Measurements from ENCODE around the gene ALAS2.
A peak's percentile ranks its signal among the peaks of the same experiment; 100 is the strongest.

The ALAS2 gene

GRCh38 chrX:55007656-55008055 is 23.1 kb downstream of the ALAS2 start:
- no peak for DNase-seq (ENCODE audit: low read depth, low spot score)
- ChIA-PET CTCF (interaction anchor here (1.0 to 1.1 kb wide), 2 partner anchors 9 to 49 kb away, joined by 3 read pairs; no protein-coding TSS in a partner anchor), POLR2A (no interaction called here)
- TF ChIP-seq, protein P1, sequence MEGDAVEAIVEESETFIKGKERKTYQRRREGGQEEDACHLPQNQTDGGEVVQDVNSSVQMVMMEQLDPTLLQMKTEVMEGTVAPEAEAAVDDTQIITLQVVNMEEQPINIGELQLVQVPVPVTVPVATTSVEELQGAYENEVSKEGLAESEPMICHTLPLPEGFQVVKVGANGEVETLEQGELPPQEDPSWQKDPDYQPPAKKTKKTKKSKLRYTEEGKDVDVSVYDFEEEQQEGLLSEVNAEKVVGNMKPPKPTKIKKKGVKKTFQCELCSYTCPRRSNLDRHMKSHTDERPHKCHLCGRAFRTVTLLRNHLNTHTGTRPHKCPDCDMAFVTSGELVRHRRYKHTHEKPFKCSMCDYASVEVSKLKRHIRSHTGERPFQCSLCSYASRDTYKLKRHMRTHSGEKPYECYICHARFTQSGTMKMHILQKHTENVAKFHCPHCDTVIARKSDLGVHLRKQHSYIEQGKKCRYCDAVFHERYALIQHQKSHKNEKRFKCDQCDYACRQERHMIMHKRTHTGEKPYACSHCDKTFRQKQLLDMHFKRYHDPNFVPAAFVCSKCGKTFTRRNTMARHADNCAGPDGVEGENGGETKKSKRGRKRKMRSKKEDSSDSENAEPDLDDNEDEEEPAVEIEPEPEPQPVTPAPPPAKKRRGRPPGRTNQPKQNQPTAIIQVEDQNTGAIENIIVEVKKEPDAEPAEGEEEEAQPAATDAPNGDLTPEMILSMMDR (IDR thresholded peaks at IDR 0.05; ENCODE audit: insufficient read depth, low read length, missing control alignments), result no peak
- no peak overlapping the region for H3K4me3 ChIP-seq (ENCODE audit: low read depth, low read length)

DNA sequence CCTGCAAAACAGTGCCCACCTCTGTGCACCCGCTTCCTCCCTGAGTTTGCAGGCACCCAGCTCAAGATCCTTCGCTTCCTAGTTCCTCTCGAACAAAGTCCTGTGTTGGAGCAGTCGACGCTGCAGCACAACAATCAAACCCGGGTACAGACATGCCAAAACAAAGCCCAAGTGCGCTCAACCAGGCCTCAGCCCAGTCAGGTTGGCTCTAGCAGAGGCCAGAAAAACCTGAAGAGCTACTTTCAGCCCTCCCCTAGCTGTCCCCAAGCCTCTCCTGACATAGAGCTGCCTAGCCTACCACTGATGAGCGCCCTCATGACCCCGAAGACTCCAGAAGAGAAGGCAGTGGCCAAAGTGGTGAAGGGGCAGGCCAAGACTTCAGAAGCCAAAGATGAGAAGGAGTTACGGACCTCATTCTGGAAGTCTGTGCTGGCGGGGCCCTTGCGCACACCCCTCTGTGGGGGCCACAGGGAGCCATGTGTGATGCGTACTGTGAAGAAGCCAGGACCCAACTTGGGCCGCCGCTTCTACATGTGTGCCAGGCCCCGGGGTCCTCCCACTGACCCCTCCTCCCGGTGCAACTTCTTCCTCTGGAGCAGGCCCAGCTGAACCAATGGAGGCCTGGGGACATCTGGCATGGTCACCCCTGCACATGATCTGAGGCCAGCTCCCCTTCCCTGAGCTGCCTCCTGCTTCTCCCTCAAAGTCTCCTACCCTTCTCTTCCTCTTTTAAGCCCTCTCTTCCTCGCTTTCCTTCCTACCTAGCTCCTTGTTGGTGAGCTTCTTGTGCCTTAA is 23.8 kb downstream of the ALAS2 start:
- H3K4me3 ChIP-seq (ENCODE audit: low read depth, low read length), result no peak overlapping the region
- ChIA-PET POLR2A (no interaction called here), CTCF (interaction anchor here (1.1 kb wide), 1 partner anchor 9 kb away, joined by 3 read pairs; no protein-coding TSS in a partner anchor)
- no peak for DNase-seq (ENCODE audit: low read depth, low spot score)
- TF ChIP-seq, protein P1 (IDR thresholded peaks at IDR 0.05; ENCODE audit: insufficient read depth, low read length, missing control alignments), result no peak

- CTCF ChIA-PET, result no interaction called here
- POLR2A ChIA-PET, result no interaction called here
- no peak for DNase-seq (ENCODE audit: low read depth, low spot score)
- no peak overlapping the region for H3K4me3 ChIP-seq (ENCODE audit: low read depth, low read length)
- TF ChIP-seq, protein P1 (IDR thresholded peaks at IDR 0.05; ENCODE audit: insufficient read depth, low read length, missing control alignments), result no peak
Measured at GRCh38 chrX:55005256-55005655, 25.5 kb downstream of the ALAS2 start.

DNA sequence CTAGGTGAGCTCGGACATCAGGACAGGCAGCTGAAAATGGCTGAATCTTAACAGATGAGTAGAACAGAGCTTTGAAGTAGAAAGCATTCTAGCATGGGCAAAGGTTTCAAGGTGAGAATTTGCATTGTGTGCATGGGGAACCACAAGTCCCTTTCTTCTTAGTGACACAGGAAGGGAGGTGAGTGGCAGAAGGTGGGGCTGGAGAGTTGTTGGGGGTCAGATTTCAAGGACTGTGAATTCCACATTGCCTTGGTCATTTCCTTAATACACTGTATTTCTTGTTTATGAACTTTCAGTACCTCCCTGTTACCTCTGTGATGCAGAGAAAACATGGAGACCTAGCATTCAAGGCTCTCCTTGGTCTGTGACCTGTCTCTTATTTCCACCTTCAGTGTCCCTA is 26.5 kb downstream of the ALAS2 start:
- TF ChIP-seq, protein P1 (IDR thresholded peaks at IDR 0.05; ENCODE audit: insufficient read depth, low read length, missing control alignments), result no peak
- POLR2A ChIA-PET, result no interaction called here
- CTCF ChIA-PET, result no interaction called here
- DNase-seq (ENCODE audit: low read depth, low spot score), result no peak
- no peak overlapping the region for H3K4me3 ChIP-seq (ENCODE audit: low read depth, low read length)

- H3K4me3 ChIP-seq (ENCODE audit: low read depth, low read length), result peak within 1 kb of the TSS; percentile 71
- DNase-seq (ENCODE audit: low read depth, low spot score), result peak; percentile 60
- TF ChIP-seq, protein P1 (IDR thresholded peaks at IDR 0.05; ENCODE audit: insufficient read depth, low read length, missing control alignments), result no peak
- CTCF ChIA-PET, result interaction anchor here (1.0 kb wide), 1 partner anchor 12 kb away, joined by 3 read pairs; no protein-coding TSS in a partner anchor
- POLR2A ChIA-PET, result interaction anchor here (0.7 to 1.7 kb wide), 5 partner anchors 9 to 360 kb away, joined by 3 to 8 read pairs (median 5); no protein-coding TSS in a partner anchor
Measured at GRCh38 chrX:54999717-55000598, 30.8 kb downstream of the ALAS2 start, which contains the start of gene APEX2. APEX2 (plus strand) TSS chrX:55000363; CDS start chrX:55000423, 60 bp downstream.

DNA sequence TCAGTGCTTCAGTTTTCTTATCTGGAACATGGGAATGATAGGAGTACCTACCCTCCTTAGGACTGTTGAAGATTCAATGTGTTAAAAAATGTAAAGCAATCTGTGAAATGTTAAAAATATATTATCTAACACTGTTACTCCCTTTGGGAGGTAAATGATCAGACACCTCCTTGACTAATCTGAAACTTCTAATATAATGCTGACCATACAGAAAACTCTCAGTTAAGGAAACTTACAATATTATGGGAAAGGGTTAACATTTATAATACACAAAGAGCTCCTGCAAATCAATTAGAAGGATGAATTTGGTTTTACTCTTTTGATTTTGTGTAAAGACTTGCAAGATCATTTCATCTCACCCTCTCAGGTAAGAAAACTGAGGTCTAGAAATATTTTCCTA is 35.2 kb downstream of the ALAS2 start:
- DNase-seq (ENCODE audit: low read depth, low spot score), result no peak
- POLR2A ChIA-PET, result no interaction called here
- TF ChIP-seq, protein P1 (IDR thresholded peaks at IDR 0.05; ENCODE audit: insufficient read depth, low read length, missing control alignments), result no peak
- no peak overlapping the region for H3K4me3 ChIP-seq (ENCODE audit: low read depth, low read length)
- CTCF ChIA-PET, result no interaction called here

Measured in AG04449 (cell line).